ENCODE results near the gene TRABD2A. TPM values are rescaled to one million over a fixed set of nuclear protein-coding genes. Genes with fewer than 3 reads are reported as not detected.

The TRABD2A gene
- polyA plus RNA-seq, 1 donor (not counting 4 experiments of a cell fraction or from before 2014, with no cell fraction given), result 0.54 TPM

DNA sequence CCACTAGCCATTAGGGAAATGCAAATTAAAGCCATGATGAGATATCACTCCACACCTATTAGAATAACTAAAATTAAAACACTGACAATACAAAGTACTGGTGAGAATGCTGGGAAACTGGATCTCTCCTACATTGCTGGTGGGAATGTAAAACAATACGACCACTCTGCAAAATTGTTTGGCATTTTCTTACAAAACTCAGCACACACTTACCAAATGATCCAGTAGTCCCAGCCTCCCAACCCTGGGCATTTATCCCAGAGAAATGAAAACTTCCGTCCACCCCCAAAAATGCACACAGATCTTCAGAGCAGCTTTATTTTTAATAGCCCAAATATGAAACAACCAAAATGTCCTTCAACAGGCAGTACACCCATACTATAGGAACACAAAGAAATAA is 15.7 kb upstream of the TRABD2A start:
- DNase-seq (ENCODE audit: low read depth, low spot score) (no peak), FAIRE-seq (no peak)
- H4K20me1 ChIP-seq (ENCODE audit: control insufficient read depth, extremely low read depth, insufficient read depth, low read length), result no peaks in the 10 kb centered on the region
- H3K9me3 ChIP-seq (ENCODE audit: control insufficient read depth, low read depth, low read length), result no peaks in the 10 kb centered on the region
- peaks cover 23% of the 10 kb centered on the region for H3K4me1 ChIP-seq (ENCODE audit: control insufficient read depth, extremely low read depth, insufficient read depth, low read length)
- TF ChIP-seq EZH2 (IDR thresholded peaks at IDR 0.05; ENCODE audit: low read length), result no peak
- TF ChIP-seq, protein P1, sequence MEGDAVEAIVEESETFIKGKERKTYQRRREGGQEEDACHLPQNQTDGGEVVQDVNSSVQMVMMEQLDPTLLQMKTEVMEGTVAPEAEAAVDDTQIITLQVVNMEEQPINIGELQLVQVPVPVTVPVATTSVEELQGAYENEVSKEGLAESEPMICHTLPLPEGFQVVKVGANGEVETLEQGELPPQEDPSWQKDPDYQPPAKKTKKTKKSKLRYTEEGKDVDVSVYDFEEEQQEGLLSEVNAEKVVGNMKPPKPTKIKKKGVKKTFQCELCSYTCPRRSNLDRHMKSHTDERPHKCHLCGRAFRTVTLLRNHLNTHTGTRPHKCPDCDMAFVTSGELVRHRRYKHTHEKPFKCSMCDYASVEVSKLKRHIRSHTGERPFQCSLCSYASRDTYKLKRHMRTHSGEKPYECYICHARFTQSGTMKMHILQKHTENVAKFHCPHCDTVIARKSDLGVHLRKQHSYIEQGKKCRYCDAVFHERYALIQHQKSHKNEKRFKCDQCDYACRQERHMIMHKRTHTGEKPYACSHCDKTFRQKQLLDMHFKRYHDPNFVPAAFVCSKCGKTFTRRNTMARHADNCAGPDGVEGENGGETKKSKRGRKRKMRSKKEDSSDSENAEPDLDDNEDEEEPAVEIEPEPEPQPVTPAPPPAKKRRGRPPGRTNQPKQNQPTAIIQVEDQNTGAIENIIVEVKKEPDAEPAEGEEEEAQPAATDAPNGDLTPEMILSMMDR (optimal IDR thresholded peaks at IDR 0.05 in 1 of 3, IDR thresholded peaks at IDR 0.05 in 1 of 3, conservative IDR thresholded peaks at IDR 0.05 in 1 of 3; ENCODE audit: extremely low read depth in 1 of 3, insufficient read depth in 2 of 3, low read length in 3 of 3), result no peak
- no peaks in the 10 kb centered on the region for H3K79me2 ChIP-seq (ENCODE audit: control insufficient read depth, insufficient read depth, low read length)
- no peaks in the 10 kb centered on the region for H3K9me1 ChIP-seq (ENCODE audit: control insufficient read depth, extremely low read depth, insufficient read depth, low read length)
- H3K4me2 ChIP-seq (ENCODE audit: control insufficient read depth, extremely low read depth, insufficient read depth, low read depth, low read length), result no peak overlapping the region
- H3K36me3 ChIP-seq (ENCODE audit: control insufficient read depth in 2 of 2, extremely low read depth in 1 of 2, insufficient read depth in 2 of 2, low read length in 2 of 2), result no peaks in the 10 kb centered on the region
- H3K9ac ChIP-seq (ENCODE audit: control insufficient read depth, extremely low read depth, insufficient read depth, low read length), result no peak overlapping the region
- no peak overlapping the region for H3K4me3 ChIP-seq (ENCODE audit: control insufficient read depth in 2 of 3, extremely low read depth in 1 of 3, insufficient read depth in 2 of 3, low read depth in 1 of 3, low read length in 3 of 3)
- H3K27me3 ChIP-seq (ENCODE audit: control insufficient read depth, extremely low read depth, insufficient read depth, low read length), result no peaks in the 10 kb centered on the region
- no peak overlapping the region for H3K27ac ChIP-seq (ENCODE audit: control insufficient read depth, insufficient read depth, low read length)
- no peak overlapping the region for H2AFZ ChIP-seq (ENCODE audit: control insufficient read depth, low read length)
- dilution Hi-C loops (cut with MboI; ENCODE audit: extremely low pct_ligation_motif_present, low sequenced_read_pairs), result no loop called here

DNA sequence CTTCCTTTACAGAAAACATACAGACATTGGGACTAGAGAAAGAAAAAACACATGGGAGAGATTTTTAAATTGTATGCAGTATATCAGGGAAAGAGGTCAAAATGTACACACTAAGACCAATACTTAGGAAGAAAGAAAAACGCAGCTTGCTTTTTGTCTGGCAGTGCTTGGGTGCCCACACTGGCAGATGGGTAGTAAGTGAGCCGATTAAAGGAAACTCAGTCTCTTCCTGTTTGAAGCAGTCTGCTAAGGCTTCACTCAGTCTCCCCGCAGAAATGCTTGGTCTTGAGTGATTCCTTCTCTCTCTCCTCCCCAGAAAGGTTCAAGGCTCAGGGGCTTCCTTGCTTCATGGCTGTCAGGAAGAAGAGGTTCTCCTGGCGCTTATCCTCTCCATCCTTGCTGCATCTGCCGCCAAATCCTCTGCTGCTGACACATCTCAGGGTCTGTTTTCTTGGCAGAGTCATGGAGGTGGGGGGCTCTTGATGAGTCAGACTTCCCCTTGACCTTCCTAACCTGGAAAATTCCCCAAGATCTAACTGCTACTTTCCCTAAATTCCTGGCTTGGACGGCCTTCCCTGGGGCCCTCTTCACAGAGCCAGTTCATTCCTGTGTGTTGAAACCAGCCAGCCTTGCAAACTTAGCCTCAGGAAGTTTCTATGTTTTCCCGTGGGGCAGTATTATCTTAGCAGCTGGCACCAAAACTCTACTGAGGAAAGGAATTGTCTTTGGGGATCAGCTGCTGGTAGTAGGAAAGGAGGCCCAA is 14.1 kb upstream of the TRABD2A start:
- Histone ChIP-seq H3K9ac (ENCODE audit: control insufficient read depth, extremely low read depth, insufficient read depth, low read length) (no peak overlapping the region), H3K4me2 (ENCODE audit: control insufficient read depth, extremely low read depth, insufficient read depth, low read depth, low read length) (no peak overlapping the region), H3K9me3 (ENCODE audit: control insufficient read depth, low read depth, low read length) (no peaks in the 10 kb centered on the region), H3K9me1 (ENCODE audit: control insufficient read depth, extremely low read depth, insufficient read depth, low read length) (no peaks in the 10 kb centered on the region), H3K36me3 (ENCODE audit: control insufficient read depth in 2 of 2, extremely low read depth in 1 of 2, insufficient read depth in 2 of 2, low read length in 2 of 2) (no peaks in the 10 kb centered on the region), H3K27ac (ENCODE audit: control insufficient read depth, insufficient read depth, low read length) (no peak overlapping the region), H3K27me3 (ENCODE audit: control insufficient read depth, extremely low read depth, insufficient read depth, low read length) (no peaks in the 10 kb centered on the region), H3K4me1 (ENCODE audit: control insufficient read depth, extremely low read depth, insufficient read depth, low read length) (peaks cover 23% of the 10 kb centered on the region), H3K79me2 (ENCODE audit: control insufficient read depth, insufficient read depth, low read length) (no peaks in the 10 kb centered on the region), H4K20me1 (ENCODE audit: control insufficient read depth, extremely low read depth, insufficient read depth, low read length) (no peaks in the 10 kb centered on the region), H3K4me3 (ENCODE audit: control insufficient read depth in 2 of 3, extremely low read depth in 1 of 3, insufficient read depth in 2 of 3, low read depth in 1 of 3, low read length in 3 of 3) (no peak overlapping the region), H2AFZ (ENCODE audit: control insufficient read depth, low read length) (no peak overlapping the region)
- FAIRE-seq (peak; percentile 41), DNase-seq (ENCODE audit: low read depth, low spot score) (no peak)
- no peak for TF ChIP-seq EZH2 (IDR thresholded peaks at IDR 0.05; ENCODE audit: low read length)
- TF ChIP-seq, protein P1 (optimal IDR thresholded peaks at IDR 0.05 in 1 of 3, IDR thresholded peaks at IDR 0.05 in 1 of 3, conservative IDR thresholded peaks at IDR 0.05 in 1 of 3; ENCODE audit: extremely low read depth in 1 of 3, insufficient read depth in 2 of 3, low read length in 3 of 3), result no peak
- dilution Hi-C loops (cut with MboI; ENCODE audit: extremely low pct_ligation_motif_present, low sequenced_read_pairs), result no loop called here

Data from keratinocyte (primary cell).